Measurements from ENCODE around the gene BTNL8. TPM values are rescaled to one million over a fixed set of nuclear protein-coding genes. Genes with fewer than 3 reads are reported as not detected.

The BTNL8 gene
- total and polyA plus RNA-seq, 4 donors = 0.81 to 7.2 (median 2.1) TPM

GRCh38 chr5:180862645-180863044 is 36.3 kb upstream of the BTNL8 start:
- Histone ChIP-seq H3K27me3 (ENCODE audit: control insufficient read depth in 3 of 3, insufficient read depth in 3 of 3, low read length in 2 of 3) (peaks cover 0 to 5% (median 0%) of the 10 kb centered on the region in 3 donors), H3K27ac (ENCODE audit: low read depth in 1 of 2, low read length in 1 of 2) (no peak overlapping the region), H3K4me3 (no peak overlapping the region), H3K36me3 (ENCODE audit: control insufficient read depth in 4 of 4, insufficient read depth in 4 of 4, low read length in 4 of 4) (peaks cover 0 to 13% (median 0%) of the 10 kb centered on the region in 4 donors), H3K9me3 (ENCODE audit: control insufficient read depth in 4 of 4, insufficient read depth in 3 of 4, low read length in 3 of 4) (no peaks in the 10 kb centered on the region), H3K9ac (ENCODE audit: insufficient read depth in 1 of 2, low read length in 2 of 2) (no peak overlapping the region), H3K4me1 (ENCODE audit: control insufficient read depth in 5 of 5, insufficient read depth in 5 of 5, low read length in 5 of 5) (peaks cover 0 to 10% (median 2%) of the 10 kb centered on the region in 5 donors)
- DNase-seq (no peak), ATAC-seq (ENCODE audit: insufficient read depth, low FRiP score) (no peak)
- WGBS, 2 donors = 78 to 85% methylated on average over 11 of the region's 11 CpGs
- TF ChIP-seq CTCF (IDR thresholded peaks at IDR 0.05; ENCODE audit: control extremely low read depth, extremely low read depth) = no peak

GRCh38 chr5:180865981-180866695 is 32.8 kb upstream of the BTNL8 start:
- ATAC-seq (ENCODE audit: insufficient read depth, low FRiP score) = no peak
- Histone ChIP-seq H3K9me3 (ENCODE audit: control insufficient read depth in 4 of 4, insufficient read depth in 3 of 4, low read length in 3 of 4) (peaks cover 0 to 1% (median 0%) of the 10 kb centered on the region in 4 donors), H3K4me3 (no peak overlapping the region), H3K27ac (ENCODE audit: low read depth in 1 of 2, low read length in 1 of 2) (no peak overlapping the region), H3K36me3 (ENCODE audit: control insufficient read depth in 4 of 4, insufficient read depth in 4 of 4, low read length in 4 of 4) (no peaks in the 10 kb centered on the region), H3K9ac (ENCODE audit: insufficient read depth in 1 of 2, low read length in 2 of 2) (no peak overlapping the region), H3K27me3 (ENCODE audit: control insufficient read depth in 3 of 3, insufficient read depth in 3 of 3, low read length in 2 of 3) (peaks cover 0 to 5% (median 0%) of the 10 kb centered on the region in 3 donors), H3K4me1 (ENCODE audit: control insufficient read depth in 5 of 5, insufficient read depth in 5 of 5, low read length in 5 of 5) (peaks cover 0 to 3% (median 0%) of the 10 kb centered on the region in 5 donors)
- TF ChIP-seq CTCF (IDR thresholded peaks at IDR 0.05; ENCODE audit: control extremely low read depth, extremely low read depth) = no peak
- DNase-seq = no peak
- 70 to 81% methylated on average over 5 of the region's 5 CpGs for WGBS, 2 donors

GRCh38 chr5:180866985-180867384 is 32.0 kb upstream of the BTNL8 start:
- Histone ChIP-seq H3K27ac (ENCODE audit: low read depth in 1 of 2, low read length in 1 of 2) (no peak overlapping the region), H3K9me3 (ENCODE audit: control insufficient read depth in 4 of 4, insufficient read depth in 3 of 4, low read length in 3 of 4) (peaks cover 0 to 1% (median 0%) of the 10 kb centered on the region in 4 donors), H3K36me3 (ENCODE audit: control insufficient read depth in 4 of 4, insufficient read depth in 4 of 4, low read length in 4 of 4) (no peaks in the 10 kb centered on the region), H3K4me3 (no peak overlapping the region), H3K9ac (ENCODE audit: insufficient read depth in 1 of 2, low read length in 2 of 2) (no peak overlapping the region), H3K4me1 (ENCODE audit: control insufficient read depth in 5 of 5, insufficient read depth in 5 of 5, low read length in 5 of 5) (peaks cover 0 to 1% (median 0%) of the 10 kb centered on the region in 5 donors), H3K27me3 (ENCODE audit: control insufficient read depth in 3 of 3, insufficient read depth in 3 of 3, low read length in 2 of 3) (peaks cover 0 to 5% (median 0%) of the 10 kb centered on the region in 3 donors)
- ATAC-seq (ENCODE audit: insufficient read depth, low FRiP score) = no peak
- WGBS, 2 donors = 87 to 91% methylated on average over 10 of the region's 10 CpGs
- TF ChIP-seq CTCF (IDR thresholded peaks at IDR 0.05; ENCODE audit: control extremely low read depth, extremely low read depth) = no peak
- no peak for DNase-seq
